DOHH2 (cell line): ENCODE results near the gene CHN2.

Experiments used
- CTCF ChIP-seq: fragments of 200-600 bp; sonication (generic); IDR thresholded peaks from one replicate; pipeline ENCODE4 v1.5.1; 2014; ENCODE audit warnings: antibody characterized with exemption, mild to moderate bottlenecking, low read depth, low read length; ENCODE audit not compliant: poor library complexity, severe bottlenecking
- EZH2phosphoT487 ChIP-seq: fragments of 200-600 bp; sonication (generic); IDR thresholded peaks from 2 replicates; pipeline ENCODE4 v1.6.1; 2017; ENCODE audit warnings: borderline replicate concordance, mild to moderate bottlenecking, antibody characterized with exemption, low read length, moderate library complexity, mixed read lengths

GRCh38 chr7:29214056-29214455 lies 19.5 kb downstream of the CHN2 start:
- TF ChIP-seq CTCF, result no peak
- no peak for TF ChIP-seq EZH2phosphoT487
